Ectodermal cell (in vitro differentiated cells): ENCODE measurements around the gene LRCOL1.

Experiments used
- H3K27ac ChIP-seq: 2 replicates; pipeline ENCODE4 v1.7.0; 2013; ENCODE audit warnings: mild to moderate bottlenecking, low read depth, low read length; ENCODE audit not compliant: insufficient read depth, poor library complexity, severe bottlenecking
- H3K27me3 ChIP-seq: 2 replicates; pipeline ENCODE4 v1.7.0; 2013; ENCODE audit warnings: mild to moderate bottlenecking, low read length; ENCODE audit not compliant: insufficient read depth, control insufficient read depth, poor library complexity, severe bottlenecking
- H3K36me3 ChIP-seq: one replicate; pipeline ENCODE4 v1.7.0; 2013; ENCODE audit warnings: low read length; ENCODE audit not compliant: control insufficient read depth, insufficient read depth
- H3K4me1 ChIP-seq: one replicate; pipeline ENCODE4 v1.7.0; 2013; ENCODE audit warnings: low read length; ENCODE audit not compliant: control insufficient read depth, insufficient read depth
- H3K4me3 ChIP-seq: 2 replicates; pipeline ENCODE4 v1.7.0; 2013; ENCODE audit warnings: low read depth, low read length, control low read depth; ENCODE audit not compliant: insufficient read depth
- H3K9me3 ChIP-seq: 2 replicates; pipeline ENCODE4 v1.7.0; 2013; ENCODE audit warnings: mild to moderate bottlenecking, low read length, moderate library complexity; ENCODE audit not compliant: control insufficient read depth
- WGBS, 2 experiments: methylation state at CpG; one replicate each; pipeline ENCODE4 v1.1.7; 2013; ENCODE audit warnings: missing lambda C conversion rate in 2 of 2; 5-methylcytosine and 5-hydroxymethylcytosine counted together

The LRCOL1 gene

DNA sequence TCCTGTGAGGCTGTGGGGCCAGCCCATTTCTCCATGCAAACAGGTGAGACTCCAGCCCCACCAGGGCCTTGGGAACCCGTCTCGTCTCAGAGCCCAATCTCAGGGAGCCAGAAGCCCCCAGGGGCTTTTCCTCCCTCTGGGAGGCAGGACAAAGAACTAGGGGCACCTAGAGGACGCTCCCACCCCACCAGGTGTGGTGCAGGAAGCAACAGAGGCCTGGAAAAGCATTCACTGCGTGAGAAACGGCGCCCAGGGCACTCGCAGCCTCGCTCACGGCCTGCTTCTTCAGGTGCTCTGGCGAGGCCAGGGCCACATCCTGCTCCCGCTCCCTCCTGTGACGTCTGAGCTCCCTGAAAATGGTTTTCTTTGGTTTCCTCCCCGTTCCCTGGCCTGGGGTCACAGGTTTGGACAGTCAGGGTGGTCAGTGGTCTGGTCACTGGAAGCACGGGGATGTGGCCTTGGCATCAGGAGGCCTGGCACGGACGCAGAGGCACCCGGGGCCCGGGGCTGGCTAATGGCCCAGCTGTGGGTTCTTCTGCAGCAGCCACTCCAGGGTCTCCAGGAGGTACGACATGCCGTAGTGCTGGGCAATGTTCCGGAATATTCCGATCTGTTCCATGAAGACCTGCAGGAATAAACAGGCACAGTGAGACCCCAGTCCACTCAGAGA is 13.9 kb upstream of the LRCOL1 start:
- Histone ChIP-seq H3K4me3 (no peak overlapping the region), H3K4me1 (no peaks in the 10 kb centered on the region), H3K27ac (no peak overlapping the region), H3K36me3 (peaks cover 16% of the 10 kb centered on the region), H3K27me3 (peaks cover 18% of the 10 kb centered on the region), H3K9me3 (no peaks in the 10 kb centered on the region)
- 96% methylated on average over 22 of the region's 22 CpGs for WGBS, 2 experiments

DNA sequence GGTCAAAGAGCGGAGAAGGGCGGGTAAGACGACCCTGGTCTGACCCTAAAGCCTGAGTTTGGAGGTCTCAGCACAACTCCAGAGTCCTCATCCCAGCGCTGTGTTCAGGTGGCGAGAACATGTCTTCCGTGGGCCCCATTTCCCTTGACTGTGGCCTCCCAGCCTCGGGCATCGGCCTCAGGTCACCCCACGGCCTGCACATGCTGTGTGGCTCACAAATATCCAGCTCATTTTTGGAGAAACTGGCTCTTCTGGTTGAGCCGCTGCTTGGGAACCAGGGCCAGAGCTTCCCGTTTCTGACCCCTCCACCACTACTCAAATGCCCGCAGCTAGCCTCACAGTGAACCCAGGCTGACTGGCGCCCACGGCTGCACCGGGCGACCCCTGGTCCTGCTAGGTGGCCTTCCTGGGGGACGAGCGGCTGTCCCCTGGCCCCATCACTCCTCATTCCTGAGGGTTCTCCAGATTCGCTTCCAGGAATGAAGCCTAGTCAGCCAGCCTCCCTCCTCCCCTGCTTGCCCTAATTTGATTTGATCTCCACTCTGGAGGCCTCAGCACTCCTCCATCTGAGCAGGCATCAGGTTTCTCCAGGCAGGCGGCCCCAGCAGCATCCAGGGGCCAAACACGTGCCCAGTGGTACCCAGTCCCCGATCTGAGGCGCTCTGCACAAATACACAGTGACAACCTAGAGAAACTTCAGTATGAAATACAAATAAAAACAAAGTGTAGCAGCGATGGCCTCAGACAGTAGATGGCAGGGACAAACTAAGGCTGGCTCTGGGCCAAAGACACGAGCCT is 12.9 kb upstream of the LRCOL1 start:
- Histone ChIP-seq H3K4me1 (no peaks in the 10 kb centered on the region), H3K4me3 (no peak overlapping the region), H3K9me3 (no peaks in the 10 kb centered on the region), H3K27me3 (peaks cover 28% of the 10 kb centered on the region), H3K36me3 (peaks cover 16% of the 10 kb centered on the region), H3K27ac (no peak overlapping the region)
- WGBS, 2 experiments, result 91% methylated on average over 25 of the region's 25 CpGs

DNA sequence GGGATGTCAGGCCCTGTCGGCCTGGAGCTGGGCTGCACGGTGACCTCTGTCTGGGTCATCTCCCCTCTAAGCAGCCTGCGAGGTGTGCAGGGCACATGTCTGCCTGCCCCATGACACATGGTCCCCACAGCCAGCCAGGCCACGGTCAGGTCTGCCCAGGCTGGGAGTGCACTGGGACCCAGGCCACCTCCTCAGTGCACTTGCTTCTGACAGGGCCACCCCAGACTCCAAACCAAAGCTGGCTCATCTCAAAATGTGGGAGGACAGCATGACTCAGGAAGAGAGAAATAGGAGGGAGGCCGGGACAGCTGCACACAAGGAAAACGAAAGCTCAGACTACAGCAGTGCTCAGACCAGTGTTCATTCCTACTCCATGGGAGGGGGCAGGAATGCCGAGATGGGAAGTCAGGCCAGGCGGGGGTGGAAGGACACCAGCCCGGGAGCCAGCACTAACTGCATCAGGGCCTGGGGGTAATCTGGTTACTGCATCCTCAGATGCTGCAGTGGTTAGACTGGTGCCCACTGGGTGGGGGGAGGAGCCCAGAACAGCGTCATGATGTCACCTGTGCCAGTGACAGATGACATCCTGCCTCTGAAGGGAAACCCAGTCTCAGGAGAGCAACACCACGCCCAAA is 12.2 kb upstream of the LRCOL1 start:
- Histone ChIP-seq H3K9me3 (no peaks in the 10 kb centered on the region), H3K4me3 (no peak overlapping the region), H3K4me1 (no peaks in the 10 kb centered on the region), H3K27me3 (peaks cover 36% of the 10 kb centered on the region), H3K27ac (no peak overlapping the region), H3K36me3 (peaks cover 13% of the 10 kb centered on the region)
- 88 to 89% methylated on average over 11 of the region's 11 CpGs for WGBS, 2 experiments

DNA sequence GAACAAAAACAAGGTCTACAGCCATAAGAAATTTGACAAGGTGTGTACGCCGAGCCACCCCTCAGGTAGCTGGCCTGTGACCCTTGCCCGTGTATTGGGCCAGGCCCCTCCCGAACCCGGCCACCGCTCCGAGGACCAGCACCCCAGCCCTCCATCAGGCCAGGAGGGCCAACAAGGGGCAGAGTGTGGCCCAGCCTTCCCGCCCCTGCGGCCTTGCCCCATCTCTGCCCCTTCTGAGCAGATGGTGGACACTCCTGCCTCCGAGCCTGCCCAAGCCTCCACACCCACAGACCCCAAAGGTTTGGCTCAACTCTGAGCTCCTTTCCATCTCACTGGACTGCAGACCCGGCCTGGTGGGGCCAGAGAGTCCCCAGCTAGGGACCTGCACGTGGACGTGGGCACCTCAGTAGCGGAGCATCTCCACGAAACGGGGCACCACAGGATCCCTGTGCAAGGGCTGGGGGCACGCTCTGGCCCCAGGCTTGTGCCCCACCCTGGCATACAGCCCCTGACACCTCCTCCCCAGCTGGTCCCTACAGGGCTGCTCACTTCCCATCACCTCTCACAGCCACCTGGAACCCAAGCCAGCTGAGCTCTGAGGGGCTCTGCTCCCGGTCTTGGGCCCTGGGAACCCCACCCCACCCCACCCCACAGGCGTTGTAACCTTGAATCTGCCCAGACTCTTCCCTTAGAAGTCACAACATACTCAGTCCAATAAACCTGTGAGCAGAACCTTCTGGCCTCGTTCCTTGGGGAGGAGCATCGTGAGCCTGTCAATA is 11.5 kb upstream of the LRCOL1 start:
- WGBS, 2 experiments, result 91 to 92% methylated on average over 21 of the region's 21 CpGs
- Histone ChIP-seq H3K4me1 (no peaks in the 10 kb centered on the region), H3K27me3 (peaks cover 43% of the 10 kb centered on the region), H3K4me3 (no peak overlapping the region), H3K27ac (no peak overlapping the region), H3K36me3 (peaks cover 13% of the 10 kb centered on the region), H3K9me3 (no peaks in the 10 kb centered on the region)

DNA sequence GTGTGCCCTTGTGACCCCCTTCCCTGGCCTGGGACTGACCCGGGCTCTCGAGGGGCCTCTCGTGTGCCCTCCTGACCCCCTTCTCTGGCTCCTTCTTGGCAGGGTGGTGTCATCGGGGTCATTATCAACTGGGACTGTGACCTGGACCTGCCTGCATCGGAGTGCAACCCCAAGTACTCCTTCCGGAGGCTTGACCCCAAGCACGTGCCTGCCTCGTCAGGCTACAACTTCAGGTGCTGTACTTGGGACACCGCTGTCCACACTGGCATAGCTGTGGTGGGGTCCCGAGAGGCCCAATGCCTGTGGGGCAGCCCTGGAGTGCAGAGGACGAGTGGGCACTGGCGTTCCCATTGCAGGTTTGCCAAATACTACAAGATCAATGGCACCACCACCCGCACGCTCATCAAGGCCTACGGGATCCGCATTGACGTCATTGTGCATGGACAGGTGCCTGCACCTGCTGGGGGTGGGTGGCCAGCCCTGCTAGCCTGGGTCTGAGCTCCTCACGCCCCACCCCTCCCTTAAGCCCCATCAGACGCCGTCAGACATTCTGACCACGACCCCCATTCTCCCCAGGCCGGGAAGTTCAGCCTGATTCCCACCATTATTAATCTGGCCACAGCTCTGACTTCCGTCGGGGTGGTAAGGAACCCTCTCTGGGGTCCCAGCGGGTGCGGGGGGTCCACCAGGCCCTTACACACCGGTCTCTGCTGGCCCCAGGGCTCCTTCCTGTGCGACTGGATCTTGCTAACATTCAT is 10.7 kb upstream of the LRCOL1 start:
- Histone ChIP-seq H3K4me1 (no peaks in the 10 kb centered on the region), H3K4me3 (no peak overlapping the region), H3K27ac (no peak overlapping the region), H3K9me3 (no peaks in the 10 kb centered on the region), H3K27me3 (peaks cover 50% of the 10 kb centered on the region), H3K36me3 (peaks cover 13% of the 10 kb centered on the region)
- WGBS, 2 experiments, result 84 to 85% methylated on average over 28 of the region's 28 CpGs

DNA sequence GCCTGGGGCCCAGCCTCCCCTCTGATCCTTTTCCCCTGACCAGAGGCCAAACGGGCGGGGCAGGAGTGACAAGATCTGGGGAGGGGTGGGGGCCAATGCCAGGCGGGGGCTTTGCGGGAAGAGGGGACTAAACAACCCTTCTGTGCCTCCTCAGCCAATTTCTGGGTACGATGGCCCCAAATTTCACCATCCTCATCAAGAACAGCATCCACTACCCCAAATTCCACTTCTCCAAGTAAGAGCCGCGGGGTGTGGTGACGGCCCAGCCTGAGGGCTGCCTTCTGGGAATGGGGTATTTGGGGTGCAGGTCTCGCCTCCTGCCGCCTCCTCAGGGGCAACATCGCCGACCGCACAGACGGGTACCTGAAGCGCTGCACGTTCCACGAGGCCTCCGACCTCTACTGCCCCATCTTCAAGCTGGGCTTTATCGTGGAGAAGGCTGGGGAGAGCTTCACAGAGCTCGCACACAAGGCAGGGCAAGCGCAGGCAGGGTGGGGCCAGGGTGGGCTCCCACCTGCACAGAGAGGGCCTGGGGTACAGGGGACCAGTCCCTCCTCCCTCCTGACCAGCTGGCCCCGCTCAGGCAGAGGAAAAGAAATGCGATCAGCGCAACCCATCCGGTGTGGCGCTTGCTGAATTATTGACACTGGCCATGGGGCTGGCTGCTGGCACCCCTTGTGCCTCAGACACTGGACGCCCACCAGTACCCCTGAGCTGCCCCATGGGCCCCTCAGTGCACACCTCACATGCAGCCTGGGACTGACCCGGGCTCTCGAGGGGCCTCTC is 9.9 kb upstream of the LRCOL1 start:
- no peaks in the 10 kb centered on the region for H3K4me1 ChIP-seq
- peaks cover 3% of the 10 kb centered on the region for H3K9me3 ChIP-seq
- 73 to 74% methylated on average over 29 of the region's 29 CpGs for WGBS, 2 experiments
- H3K36me3 ChIP-seq, result peaks cover 13% of the 10 kb centered on the region
- no peak overlapping the region for H3K4me3 ChIP-seq
- H3K27me3 ChIP-seq, result peaks cover 58% of the 10 kb centered on the region
- no peak overlapping the region for H3K27ac ChIP-seq

DNA sequence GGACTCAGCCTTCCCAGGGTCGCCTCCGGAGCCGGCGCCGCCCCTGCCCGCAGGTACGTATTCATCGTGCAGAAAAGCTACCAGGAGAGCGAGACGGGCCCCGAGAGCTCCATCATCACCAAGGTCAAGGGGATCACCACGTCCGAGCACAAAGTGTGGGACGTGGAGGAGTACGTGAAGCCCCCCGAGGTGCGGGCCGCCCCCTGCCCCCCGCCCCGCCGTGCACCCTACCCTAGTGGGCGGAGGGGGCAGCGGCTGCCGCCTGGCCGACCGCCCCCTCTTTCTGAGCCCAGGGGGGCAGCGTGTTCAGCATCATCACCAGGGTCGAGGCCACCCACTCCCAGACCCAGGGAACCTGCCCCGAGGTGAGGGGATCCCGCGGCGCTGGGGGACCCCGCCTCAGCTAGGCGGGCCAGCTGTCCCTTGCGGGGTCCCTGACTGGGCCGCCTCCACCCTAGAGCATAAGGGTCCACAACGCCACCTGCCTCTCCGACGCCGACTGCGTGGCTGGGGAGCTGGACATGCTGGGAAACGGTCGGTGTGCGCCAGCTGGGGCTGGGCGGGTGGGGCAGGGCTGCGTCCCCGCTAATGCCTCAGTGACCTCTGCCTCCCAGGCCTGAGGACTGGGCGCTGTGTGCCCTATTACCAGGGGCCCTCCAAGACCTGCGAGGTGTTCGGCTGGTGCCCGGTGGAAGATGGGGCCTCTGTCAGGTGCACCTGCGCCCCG is 9.2 kb upstream of the LRCOL1 start:
- 35 to 40% methylated on average over 53 of the region's 53 CpGs for WGBS, 2 experiments
- Histone ChIP-seq H3K27ac (no peak overlapping the region), H3K4me1 (no peaks in the 10 kb centered on the region), H3K36me3 (peaks cover 8% of the 10 kb centered on the region), H3K9me3 (peaks cover 3% of the 10 kb centered on the region), H3K4me3 (no peak overlapping the region), H3K27me3 (peaks cover 66% of the 10 kb centered on the region)

DNA sequence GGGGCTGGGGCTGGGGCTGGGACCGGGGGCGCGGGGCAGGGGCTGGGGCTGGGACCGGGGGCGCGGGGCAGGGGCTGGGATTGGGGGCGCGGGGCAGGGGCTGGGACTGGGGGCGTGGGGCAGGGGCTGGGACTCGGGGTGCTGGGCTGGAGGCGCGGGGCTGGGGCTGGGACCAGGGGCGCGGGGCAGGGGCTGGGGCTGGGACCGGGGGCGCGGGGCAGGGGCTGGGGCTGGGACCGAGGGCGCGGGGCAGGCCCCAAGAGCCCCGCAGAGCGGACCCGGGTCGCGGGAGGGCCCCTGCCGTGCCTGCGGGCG is 8.6 kb upstream of the LRCOL1 start:
- peaks cover 71% of the 10 kb centered on the region for H3K27me3 ChIP-seq
- peaks cover 3% of the 10 kb centered on the region for H3K9me3 ChIP-seq
- no peak overlapping the region for H3K4me3 ChIP-seq
- WGBS, 2 experiments, result 18 to 19% methylated on average over 20 to 27 of the region's 28 CpGs
- H3K27ac ChIP-seq, result no peak overlapping the region
- H3K36me3 ChIP-seq, result peaks cover 7% of the 10 kb centered on the region
- H3K4me1 ChIP-seq, result no peaks in the 10 kb centered on the region

DNA sequence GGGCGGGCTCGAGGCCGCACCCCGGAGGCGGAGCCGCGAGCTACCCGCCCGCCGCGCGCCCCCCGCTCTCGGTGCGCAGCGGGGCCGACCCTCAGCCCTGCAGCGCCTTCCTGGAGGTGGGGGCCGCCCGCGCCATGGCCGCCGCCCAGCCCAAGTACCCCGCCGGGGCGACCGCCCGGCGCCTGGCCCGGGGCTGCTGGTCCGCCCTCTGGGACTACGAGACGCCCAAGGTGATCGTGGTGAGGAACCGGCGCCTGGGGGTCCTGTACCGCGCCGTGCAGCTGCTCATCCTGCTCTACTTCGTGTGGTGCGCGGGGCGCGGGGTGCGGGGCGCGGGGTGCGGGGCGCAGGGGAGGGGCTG is 8.3 kb upstream of the LRCOL1 start, which contains the start of gene P2RX2:
Gene P2RX2, plus strand, starts transcription at position 94 of the 361 bp plus-strand sequence. Its CDS starts 41 bp downstream, at position 135.
- Histone ChIP-seq H3K27me3 (peaks cover 74% of the 10 kb centered on the region), H3K4me3 (peak within 1 kb of the TSS; percentile 13), H3K9me3 (peaks cover 3% of the 10 kb centered on the region), H3K4me1 (no peaks in the 10 kb centered on the region), H3K27ac (no peak within 1 kb of the TSS), H3K36me3 (peaks cover 5% of the 10 kb centered on the region)
- WGBS, 2 experiments, result 2 to 3% methylated on average over 43 to 49 of the region's 49 CpGs
